Fibroblast of lung (primary cell): Measurements from ENCODE around the gene PDIA2.

ENCODE experiments used
- EZH2 ChIP-seq: IDR thresholded peaks from 2 replicates; pipeline ENCODE4 v1.5.1; 2012; ENCODE audit warnings: low read length, control low read depth, mild to moderate bottlenecking; ENCODE audit errors: missing control alignments
- TF ChIP-seq, protein P1 (sequence below), 2 donors: IDR thresholded peaks in 1 of 2; conservative IDR thresholded peaks in 1 of 2; 1 replicate in 1 of 2; 2 replicates in 1 of 2; pipeline ENCODE4 v1.5.1; 2011 to 2012; ENCODE audit warnings: low read length in 2 of 2, control low read depth in 1 of 2, inconsistent platforms in 1 of 2, low read depth in 1 of 2, mild to moderate bottlenecking in 1 of 2

DNA sequence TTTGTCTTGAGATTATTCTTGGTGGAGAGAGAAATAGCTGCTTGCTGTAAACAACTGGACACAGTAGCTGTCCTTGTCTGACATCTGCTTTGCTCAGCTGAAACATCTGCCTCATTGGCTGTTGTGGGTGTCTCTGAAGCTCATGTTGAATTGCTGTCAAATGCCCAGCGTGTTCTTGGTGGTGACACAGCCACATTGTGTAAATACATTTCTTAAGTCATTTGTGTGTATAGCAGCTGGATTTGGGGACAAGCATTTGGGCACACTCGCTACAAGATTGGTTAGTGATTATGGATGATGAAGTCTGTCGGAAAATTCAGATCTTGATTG lies 43.1 kb upstream of the PDIA2 start:
- TF ChIP-seq, protein P1, sequence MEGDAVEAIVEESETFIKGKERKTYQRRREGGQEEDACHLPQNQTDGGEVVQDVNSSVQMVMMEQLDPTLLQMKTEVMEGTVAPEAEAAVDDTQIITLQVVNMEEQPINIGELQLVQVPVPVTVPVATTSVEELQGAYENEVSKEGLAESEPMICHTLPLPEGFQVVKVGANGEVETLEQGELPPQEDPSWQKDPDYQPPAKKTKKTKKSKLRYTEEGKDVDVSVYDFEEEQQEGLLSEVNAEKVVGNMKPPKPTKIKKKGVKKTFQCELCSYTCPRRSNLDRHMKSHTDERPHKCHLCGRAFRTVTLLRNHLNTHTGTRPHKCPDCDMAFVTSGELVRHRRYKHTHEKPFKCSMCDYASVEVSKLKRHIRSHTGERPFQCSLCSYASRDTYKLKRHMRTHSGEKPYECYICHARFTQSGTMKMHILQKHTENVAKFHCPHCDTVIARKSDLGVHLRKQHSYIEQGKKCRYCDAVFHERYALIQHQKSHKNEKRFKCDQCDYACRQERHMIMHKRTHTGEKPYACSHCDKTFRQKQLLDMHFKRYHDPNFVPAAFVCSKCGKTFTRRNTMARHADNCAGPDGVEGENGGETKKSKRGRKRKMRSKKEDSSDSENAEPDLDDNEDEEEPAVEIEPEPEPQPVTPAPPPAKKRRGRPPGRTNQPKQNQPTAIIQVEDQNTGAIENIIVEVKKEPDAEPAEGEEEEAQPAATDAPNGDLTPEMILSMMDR (conservative IDR thresholded peaks at IDR 0.05 in 1 of 2, IDR thresholded peaks at IDR 0.05 in 1 of 2; ENCODE audit: low read depth in 1 of 2, low read length in 2 of 2), result no peak
- no peak for TF ChIP-seq EZH2
